Tibial nerve (tissue), 3 donors: ENCODE data around the gene CFAP20.

Source experiments
- POLR2A ChIP-seq, 2 donors: fragments of 450-650 bp; IDR thresholded peaks; one replicate each; pipeline ENCODE4 v1.6.1; 2017; ENCODE audit warnings: antibody characterized with exemption in 2 of 2, mild to moderate bottlenecking in 2 of 2, moderate library complexity in 2 of 2
- TF ChIP-seq, protein P1 (sequence below), 5 experiments: fragments of 200-600 bp in 3 of 5; fragments of 450-650 bp in 2 of 5; sonication (generic) in 3 of 5; IDR thresholded peaks; one replicate each; pipeline ENCODE4 v1.5.1; 2016 to 2019; ENCODE audit warnings: antibody characterized with exemption in 5 of 5, mild to moderate bottlenecking in 3 of 5, moderate library complexity in 2 of 5

GRCh38 chr16:58105631-58106030 lies 23.6 kb downstream of the CFAP20 start:
- TF ChIP-seq, protein P1, sequence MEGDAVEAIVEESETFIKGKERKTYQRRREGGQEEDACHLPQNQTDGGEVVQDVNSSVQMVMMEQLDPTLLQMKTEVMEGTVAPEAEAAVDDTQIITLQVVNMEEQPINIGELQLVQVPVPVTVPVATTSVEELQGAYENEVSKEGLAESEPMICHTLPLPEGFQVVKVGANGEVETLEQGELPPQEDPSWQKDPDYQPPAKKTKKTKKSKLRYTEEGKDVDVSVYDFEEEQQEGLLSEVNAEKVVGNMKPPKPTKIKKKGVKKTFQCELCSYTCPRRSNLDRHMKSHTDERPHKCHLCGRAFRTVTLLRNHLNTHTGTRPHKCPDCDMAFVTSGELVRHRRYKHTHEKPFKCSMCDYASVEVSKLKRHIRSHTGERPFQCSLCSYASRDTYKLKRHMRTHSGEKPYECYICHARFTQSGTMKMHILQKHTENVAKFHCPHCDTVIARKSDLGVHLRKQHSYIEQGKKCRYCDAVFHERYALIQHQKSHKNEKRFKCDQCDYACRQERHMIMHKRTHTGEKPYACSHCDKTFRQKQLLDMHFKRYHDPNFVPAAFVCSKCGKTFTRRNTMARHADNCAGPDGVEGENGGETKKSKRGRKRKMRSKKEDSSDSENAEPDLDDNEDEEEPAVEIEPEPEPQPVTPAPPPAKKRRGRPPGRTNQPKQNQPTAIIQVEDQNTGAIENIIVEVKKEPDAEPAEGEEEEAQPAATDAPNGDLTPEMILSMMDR (IDR thresholded peaks at IDR 0.05) = no peak
- TF ChIP-seq POLR2A (IDR thresholded peaks at IDR 0.05) = no peak
